Kidney (tissue), 14 donors: ENCODE measurements around the gene TBC1D5. TPM values are rescaled to one million over a fixed set of nuclear protein-coding genes. Genes with fewer than 3 reads are reported as not detected.
"Not testable (repeated sequence)": the region's sequence is repeated elsewhere in the genome, so short reads cannot be mapped to it uniquely, and the experiment has no call there.

Experiments used
- DNase-seq, 5 donors: peaks; one replicate each; pipeline ENCODE4 v3.0.0-alpha.2; 2013 to 2020
- FAIRE-seq: peaks from 2 replicates; lab custom pipeline; 2012; peaks lifted over from hg19 to GRCh38; lab: Jason Lieb, UNC
- H3K27ac ChIP-seq, 2 donors: one replicate each; pipeline ENCODE4 v1.7.0; 2013; ENCODE audit warnings: low read depth in 2 of 2, low read length in 2 of 2, inconsistent platforms in 1 of 2
- H3K27me3 ChIP-seq: one replicate; pipeline ENCODE4 v1.7.1; 2013; ENCODE audit warnings: low read length, inconsistent platforms; ENCODE audit not compliant: control insufficient read depth, insufficient read depth
- H3K36me3 ChIP-seq, 3 donors: one replicate each; pipeline versions ENCODE4 v1.7.0 to v1.7.1; 2013; ENCODE audit warnings: low read length in 3 of 3, control low read depth in 1 of 3, inconsistent platforms in 1 of 3; ENCODE audit not compliant: insufficient read depth in 3 of 3, control insufficient read depth in 2 of 3
- H3K4me1 ChIP-seq, 3 donors: one replicate each; pipeline versions ENCODE4 v1.7.0 to v1.7.1; 2013; ENCODE audit warnings: low read length in 3 of 3, inconsistent platforms in 1 of 3, low read depth in 1 of 3; ENCODE audit not compliant: control insufficient read depth in 2 of 3, insufficient read depth in 2 of 3
- H3K4me3 ChIP-seq, 3 donors: one replicate each; pipeline versions ENCODE4 v1.7.0 to v1.8.1; 2013; ENCODE audit warnings: low read length in 3 of 3, control low read depth in 1 of 3, inconsistent platforms in 1 of 3
- H3K9ac ChIP-seq, 3 donors: one replicate each; pipeline versions ENCODE4 v1.7.0 to v1.7.1; 2013; ENCODE audit warnings: low read length in 3 of 3, control low read depth in 1 of 3, inconsistent platforms in 1 of 3
- H3K9me3 ChIP-seq, 3 donors: one replicate each; pipeline versions ENCODE4 v1.7.0 to v1.7.1; 2013; ENCODE audit warnings: low read length in 3 of 3, control low read depth in 1 of 3, inconsistent platforms in 1 of 3; ENCODE audit not compliant: control insufficient read depth in 2 of 3, insufficient read depth in 1 of 3
- intact Hi-C: fragments of 100-400 bp; cut with DNase I; formaldehyde crosslinking; loops from one replicate; pipeline ENCODE4 v1.11.1; 2022
- polyA plus RNA-seq: library from polyadenylated mRNA; stranded (reverse); fragments of 350-450 nt; fragmentation: Illumina TruSeq; extraction: RNeasy Lipid Tissue Mini Kit (QIAGEN cat#74804); gene quantifications from one replicate; pipeline ENCODE4 v1.2.3, GENCODE V29; 2014; ENCODE audit warnings: low read depth, low replicate concordance; ENCODE audit not compliant: insufficient read depth
- total RNA-seq: library from RNA; stranded (reverse); fragmentation: NEBNext Ultra II Directional; extraction: Animal tissue kit (Norgen Biotek cat#: 25700); gene quantifications from one replicate; pipeline ENCODE4 v1.2.1, GENCODE V29; 2021
- TF ChIP-seq, protein P1 (sequence below): IDR thresholded peaks from 3 replicates; pipeline ENCODE4 v1.5.1; 2012; ENCODE audit warnings: mild to moderate bottlenecking, moderate library complexity, borderline replicate concordance; ENCODE audit not compliant: insufficient read depth; ENCODE audit errors: extremely low read depth
- donor health status: control.
- donor health status: control.
- donor health status: control.
- donor health status: control.
- donor health status: control.
- donor health status: DM: yes; HTN: yes; CAD: no.
- donor health status: Normal renal cell carcinoma (clear cell type).

TBC1D5 gene
- total and polyA plus RNA-seq, 2 donors from 2014 or later, result 9.7 to 77.7 TPM

DNA sequence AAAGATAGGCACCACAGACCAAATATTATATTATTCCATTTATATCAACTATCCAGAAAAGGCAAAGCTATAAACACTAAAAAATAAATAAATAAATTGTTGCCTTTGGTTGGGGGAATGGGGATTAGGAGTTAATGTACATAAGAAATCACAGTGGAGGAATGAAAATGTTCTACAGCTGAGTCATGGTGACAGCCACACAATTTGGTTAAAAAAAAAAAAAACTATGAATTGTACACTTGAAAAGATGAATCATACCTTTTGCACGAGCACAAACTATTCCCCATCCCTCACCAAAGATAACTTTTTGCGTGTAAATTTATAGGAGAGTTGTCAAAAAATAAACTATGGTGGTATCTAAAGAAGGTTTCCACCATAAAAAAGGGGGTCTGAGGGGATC, 103.2 kb downstream of the TBC1D5 start:
- Histone ChIP-seq H3K27me3 (no peaks in the 10 kb centered on the region), H3K4me3 (no peak overlapping the region), H3K9me3 (no peaks in the 10 kb centered on the region), H3K4me1 (no peaks in the 10 kb centered on the region), H3K36me3 (no peaks in the 10 kb centered on the region), H3K27ac (no peak overlapping the region), H3K9ac (no peak overlapping the region)
- TF ChIP-seq, protein P1, sequence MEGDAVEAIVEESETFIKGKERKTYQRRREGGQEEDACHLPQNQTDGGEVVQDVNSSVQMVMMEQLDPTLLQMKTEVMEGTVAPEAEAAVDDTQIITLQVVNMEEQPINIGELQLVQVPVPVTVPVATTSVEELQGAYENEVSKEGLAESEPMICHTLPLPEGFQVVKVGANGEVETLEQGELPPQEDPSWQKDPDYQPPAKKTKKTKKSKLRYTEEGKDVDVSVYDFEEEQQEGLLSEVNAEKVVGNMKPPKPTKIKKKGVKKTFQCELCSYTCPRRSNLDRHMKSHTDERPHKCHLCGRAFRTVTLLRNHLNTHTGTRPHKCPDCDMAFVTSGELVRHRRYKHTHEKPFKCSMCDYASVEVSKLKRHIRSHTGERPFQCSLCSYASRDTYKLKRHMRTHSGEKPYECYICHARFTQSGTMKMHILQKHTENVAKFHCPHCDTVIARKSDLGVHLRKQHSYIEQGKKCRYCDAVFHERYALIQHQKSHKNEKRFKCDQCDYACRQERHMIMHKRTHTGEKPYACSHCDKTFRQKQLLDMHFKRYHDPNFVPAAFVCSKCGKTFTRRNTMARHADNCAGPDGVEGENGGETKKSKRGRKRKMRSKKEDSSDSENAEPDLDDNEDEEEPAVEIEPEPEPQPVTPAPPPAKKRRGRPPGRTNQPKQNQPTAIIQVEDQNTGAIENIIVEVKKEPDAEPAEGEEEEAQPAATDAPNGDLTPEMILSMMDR, result no peak
- no peak for FAIRE-seq
- intact Hi-C loops, result no loop called here
- DNase-seq, result no peak

DNA sequence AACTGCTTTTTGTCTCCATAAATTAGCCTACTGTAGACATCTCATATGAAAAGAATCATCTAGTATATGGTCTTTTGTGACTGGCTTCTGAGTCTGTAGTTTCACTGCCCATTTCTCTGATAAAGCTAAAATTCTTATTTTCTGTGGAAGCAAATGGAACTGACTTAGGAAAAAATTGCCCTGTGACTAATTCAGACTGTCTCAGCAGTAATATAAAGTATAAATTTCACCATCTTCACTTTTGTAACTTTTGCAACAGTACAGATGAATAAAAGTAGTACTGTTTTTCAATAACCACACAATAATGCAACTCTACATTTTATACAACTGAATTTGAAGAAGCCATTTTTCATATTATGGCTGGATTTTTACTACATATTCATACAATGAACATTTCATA, 104.1 kb downstream of the TBC1D5 start:
- no peak overlapping the region for H3K4me3 ChIP-seq
- H3K4me1 ChIP-seq, result no peaks in the 10 kb centered on the region
- no peaks in the 10 kb centered on the region for H3K36me3 ChIP-seq
- FAIRE-seq (no peak), DNase-seq (no peak)
- TF ChIP-seq, protein P1, result no peak
- intact Hi-C loops, result no loop called here
- H3K9ac ChIP-seq, result no peak overlapping the region
- H3K27me3 ChIP-seq, result no peaks in the 10 kb centered on the region
- no peak overlapping the region for H3K27ac ChIP-seq
- no peaks in the 10 kb centered on the region for H3K9me3 ChIP-seq

DNA sequence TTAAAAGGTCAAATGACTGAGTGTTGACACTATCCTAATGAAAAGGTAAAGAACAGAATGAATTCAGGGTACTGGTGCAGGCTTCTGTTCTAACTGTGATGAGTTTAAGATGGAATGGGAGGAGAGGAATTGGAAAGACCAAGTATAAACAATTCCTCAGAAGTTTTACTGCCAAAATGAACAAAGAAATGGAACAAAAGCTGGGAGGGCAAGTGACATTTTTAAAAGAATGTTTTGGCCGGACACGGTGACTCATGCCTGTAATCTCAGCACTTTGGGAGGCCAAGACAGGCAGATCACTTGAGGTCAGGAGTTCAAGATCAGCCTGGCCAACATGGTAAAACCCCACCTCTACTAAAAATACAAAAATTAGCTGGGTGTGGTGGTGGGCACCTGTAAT, 106.8 kb downstream of the TBC1D5 start:
- H3K27me3 ChIP-seq, DNase-seq, H3K9me3 ChIP-seq, H3K4me3 ChIP-seq, FAIRE-seq, H3K4me1 ChIP-seq, intact Hi-C loops, H3K9ac ChIP-seq, H3K36me3 ChIP-seq, H3K27ac ChIP-seq: not testable (repeated sequence)

DNA sequence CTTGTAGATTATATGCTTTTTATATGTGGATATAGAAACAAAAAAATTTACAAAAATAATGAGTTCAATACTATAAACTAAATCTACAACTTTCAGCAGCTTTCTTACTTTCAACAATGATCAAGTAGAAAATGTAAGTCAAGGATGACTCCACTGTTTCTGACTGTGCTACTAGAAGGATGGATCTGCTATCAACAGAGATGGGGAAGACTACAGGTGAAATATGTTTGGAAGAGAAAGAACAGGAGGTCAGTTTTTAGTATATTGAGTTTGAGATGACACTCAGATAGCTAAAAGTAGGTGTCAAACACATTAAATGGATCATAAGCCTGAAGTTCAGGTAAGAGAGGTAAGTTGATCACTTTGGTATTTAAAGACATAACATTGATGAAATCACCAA, 107.5 kb downstream of the TBC1D5 start:
- H3K36me3 ChIP-seq, result no peaks in the 10 kb centered on the region
- FAIRE-seq, result no peak
- intact Hi-C loops, result no loop called here

More for the DNA sequence above, 107.5 kb downstream of the TBC1D5 start:
- H3K27ac ChIP-seq, result no peak overlapping the region
- TF ChIP-seq, protein P1, result no peak
- DNase-seq, result no peak
- no peak overlapping the region for H3K4me3 ChIP-seq
- H3K9me3 ChIP-seq, result no peaks in the 10 kb centered on the region
- H3K27me3 ChIP-seq, result no peaks in the 10 kb centered on the region
- H3K9ac ChIP-seq, result no peak overlapping the region
- H3K4me1 ChIP-seq, result no peaks in the 10 kb centered on the region
